ENCODE measurements around the gene CBS. TPM values are rescaled to one million over a fixed set of nuclear protein-coding genes. Genes with fewer than 3 reads are reported as not detected.

The CBS gene
- total and polyA plus RNA-seq, 2 of the 13 experiments (the other 11 are each of a cell fraction or from before 2014, with no cell fraction given), result 64.7 to 99.3 TPM

DNA sequence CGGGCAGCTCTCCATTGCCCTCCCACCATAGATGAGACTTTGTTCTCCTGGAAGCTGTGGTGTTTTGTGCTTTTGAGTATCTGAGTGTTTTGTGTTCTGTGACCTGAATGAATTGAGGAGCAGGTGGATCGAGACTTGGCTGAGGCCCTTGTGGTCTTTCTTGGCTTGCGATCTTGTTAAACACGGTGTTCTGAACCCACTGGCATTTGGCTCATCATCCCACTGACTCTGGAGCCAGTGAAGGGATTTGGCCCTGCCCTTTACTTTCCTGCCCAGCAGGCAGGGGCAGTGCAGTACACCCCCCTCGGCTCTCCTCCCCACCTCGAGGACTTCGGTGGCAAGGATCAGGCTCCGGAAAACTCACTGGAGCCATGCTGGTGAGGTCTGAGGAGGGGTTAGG lies 70.7 kb downstream of the CBS start:
- WGBS (ENCODE audit: low lambda C conversion rate), result 79% methylated on average over 8 of the region's 8 CpGs
- H3K4me2 ChIP-seq (ENCODE audit: low read depth, low read length), result no peak overlapping the region
- ATAC-seq (no peak), DNase-seq (ENCODE audit: low spot score) (no peak), FAIRE-seq (no peak)
- intact Hi-C loops (cut with micrococcal nuclease; ENCODE audit: unreplicated experiment), result no loop called here
- H3K4me1 ChIP-seq (ENCODE audit: insufficient read depth, low read length), result no peaks in the 10 kb centered on the region
- in situ Hi-C loops (cut with HindIII; ENCODE audit: extremely low pct_ligation_motif_present, low pct_unique_long_range_greater_than_20kb), result no loop called here
- H3K9me3 ChIP-seq (ENCODE audit: low read length), result peaks cover 7% of the 10 kb centered on the region; the same call in 1 of the 2 replicates
- H2AFZ ChIP-seq (ENCODE audit: low read length), result no peak overlapping the region
- no peak overlapping the region for H3K4me3 ChIP-seq (replicated peaks in 1 of 3; ENCODE audit: insufficient read depth in 1 of 3, low read depth in 2 of 3, low read length in 3 of 3)
- H3K79me2 ChIP-seq (ENCODE audit: insufficient read depth, low read length), result no peaks in the 10 kb centered on the region
- H3K9ac ChIP-seq (ENCODE audit: insufficient read depth, low read depth, low read length), result no peak overlapping the region
- no peak overlapping the region for H3K27ac ChIP-seq (ENCODE audit: extremely low read length, insufficient read depth, low read length)
- ChIA-PET CTCF (ENCODE audit: low intra/inter-chr PET ratio, low total read pairs) (no interaction called here), POLR2A (no interaction called here)
- H4K20me1 ChIP-seq (ENCODE audit: insufficient read depth, low read length), result no peaks in the 10 kb centered on the region
- no TSS peak for BruUV-seq (replicated peaks)
- H3K36me3 ChIP-seq (replicated peaks in 1 of 2; ENCODE audit: control insufficient read depth in 1 of 2, insufficient read depth in 2 of 2, low read length in 2 of 2), result peaks cover 0 to 20% of the 10 kb centered on the region in 2 experiments; a peak in 2 of 5 replicates
- no peaks in the 10 kb centered on the region for H3K27me3 ChIP-seq (ENCODE audit: control insufficient read depth in 1 of 2, insufficient read depth in 2 of 2, low read length in 2 of 2)
- TF ChIP-seq AGO1 (IDR thresholded peaks at IDR 0.05; ENCODE audit: low read depth, low read length, poor library complexity, severe bottlenecking) (no peak), ASH2L (IDR thresholded peaks at IDR 0.05; ENCODE audit: insufficient read length, low read depth, low read length) (no peak), ZNF619 (CRISPR knock-in tag; IDR thresholded peaks at IDR 0.05) (no peak), SMARCC2 (IDR thresholded peaks at IDR 0.05) (no peak), CCDC6 (CRISPR knock-in tag; IDR thresholded peaks at IDR 0.05) (no peak), ATF7-NPFF (CRISPR knock-in tag; IDR thresholded peaks at IDR 0.05; ENCODE audit: low read depth) (no peak), ZNF749 (CRISPR knock-in tag; IDR thresholded peaks at IDR 0.05; ENCODE audit: borderline replicate concordance) (no peak), ZNF569 (CRISPR knock-in tag; IDR thresholded peaks at IDR 0.05; ENCODE audit: borderline replicate concordance) (no peak), ZSCAN30 (CRISPR knock-in tag; IDR thresholded peaks at IDR 0.05) (no peak), ZNF747 (CRISPR knock-in tag; IDR thresholded peaks at IDR 0.05; ENCODE audit: borderline replicate concordance) (no peak)
- TF ChIP-seq, protein P1, sequence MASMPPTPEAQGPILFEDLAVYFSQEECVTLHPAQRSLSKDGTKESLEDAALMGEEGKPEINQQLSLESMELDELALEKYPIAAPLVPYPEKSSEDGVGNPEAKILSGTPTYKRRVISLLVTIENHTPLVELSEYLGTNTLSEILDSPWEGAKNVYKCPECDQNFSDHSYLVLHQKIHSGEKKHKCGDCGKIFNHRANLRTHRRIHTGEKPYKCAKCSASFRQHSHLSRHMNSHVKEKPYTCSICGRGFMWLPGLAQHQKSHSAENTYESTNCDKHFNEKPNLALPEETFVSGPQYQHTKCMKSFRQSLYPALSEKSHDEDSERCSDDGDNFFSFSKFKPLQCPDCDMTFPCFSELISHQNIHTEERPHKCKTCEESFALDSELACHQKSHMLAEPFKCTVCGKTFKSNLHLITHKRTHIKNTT (CRISPR knock-in tag; IDR thresholded peaks at IDR 0.05), result no peak
- TF ChIP-seq, protein P2, sequence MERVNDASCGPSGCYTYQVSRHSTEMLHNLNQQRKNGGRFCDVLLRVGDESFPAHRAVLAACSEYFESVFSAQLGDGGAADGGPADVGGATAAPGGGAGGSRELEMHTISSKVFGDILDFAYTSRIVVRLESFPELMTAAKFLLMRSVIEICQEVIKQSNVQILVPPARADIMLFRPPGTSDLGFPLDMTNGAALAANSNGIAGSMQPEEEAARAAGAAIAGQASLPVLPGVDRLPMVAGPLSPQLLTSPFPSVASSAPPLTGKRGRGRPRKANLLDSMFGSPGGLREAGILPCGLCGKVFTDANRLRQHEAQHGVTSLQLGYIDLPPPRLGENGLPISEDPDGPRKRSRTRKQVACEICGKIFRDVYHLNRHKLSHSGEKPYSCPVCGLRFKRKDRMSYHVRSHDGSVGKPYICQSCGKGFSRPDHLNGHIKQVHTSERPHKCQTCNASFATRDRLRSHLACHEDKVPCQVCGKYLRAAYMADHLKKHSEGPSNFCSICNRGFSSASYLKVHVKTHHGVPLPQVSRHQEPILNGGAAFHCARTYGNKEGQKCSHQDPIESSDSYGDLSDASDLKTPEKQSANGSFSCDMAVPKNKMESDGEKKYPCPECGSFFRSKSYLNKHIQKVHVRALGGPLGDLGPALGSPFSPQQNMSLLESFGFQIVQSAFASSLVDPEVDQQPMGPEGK (CRISPR knock-in tag; IDR thresholded peaks at IDR 0.05), result no peak
- TF ChIP-seq, protein P3, sequence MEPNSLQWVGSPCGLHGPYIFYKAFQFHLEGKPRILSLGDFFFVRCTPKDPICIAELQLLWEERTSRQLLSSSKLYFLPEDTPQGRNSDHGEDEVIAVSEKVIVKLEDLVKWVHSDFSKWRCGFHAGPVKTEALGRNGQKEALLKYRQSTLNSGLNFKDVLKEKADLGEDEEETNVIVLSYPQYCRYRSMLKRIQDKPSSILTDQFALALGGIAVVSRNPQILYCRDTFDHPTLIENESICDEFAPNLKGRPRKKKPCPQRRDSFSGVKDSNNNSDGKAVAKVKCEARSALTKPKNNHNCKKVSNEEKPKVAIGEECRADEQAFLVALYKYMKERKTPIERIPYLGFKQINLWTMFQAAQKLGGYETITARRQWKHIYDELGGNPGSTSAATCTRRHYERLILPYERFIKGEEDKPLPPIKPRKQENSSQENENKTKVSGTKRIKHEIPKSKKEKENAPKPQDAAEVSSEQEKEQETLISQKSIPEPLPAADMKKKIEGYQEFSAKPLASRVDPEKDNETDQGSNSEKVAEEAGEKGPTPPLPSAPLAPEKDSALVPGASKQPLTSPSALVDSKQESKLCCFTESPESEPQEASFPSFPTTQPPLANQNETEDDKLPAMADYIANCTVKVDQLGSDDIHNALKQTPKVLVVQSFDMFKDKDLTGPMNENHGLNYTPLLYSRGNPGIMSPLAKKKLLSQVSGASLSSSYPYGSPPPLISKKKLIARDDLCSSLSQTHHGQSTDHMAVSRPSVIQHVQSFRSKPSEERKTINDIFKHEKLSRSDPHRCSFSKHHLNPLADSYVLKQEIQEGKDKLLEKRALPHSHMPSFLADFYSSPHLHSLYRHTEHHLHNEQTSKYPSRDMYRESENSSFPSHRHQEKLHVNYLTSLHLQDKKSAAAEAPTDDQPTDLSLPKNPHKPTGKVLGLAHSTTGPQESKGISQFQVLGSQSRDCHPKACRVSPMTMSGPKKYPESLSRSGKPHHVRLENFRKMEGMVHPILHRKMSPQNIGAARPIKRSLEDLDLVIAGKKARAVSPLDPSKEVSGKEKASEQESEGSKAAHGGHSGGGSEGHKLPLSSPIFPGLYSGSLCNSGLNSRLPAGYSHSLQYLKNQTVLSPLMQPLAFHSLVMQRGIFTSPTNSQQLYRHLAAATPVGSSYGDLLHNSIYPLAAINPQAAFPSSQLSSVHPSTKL (CRISPR knock-in tag; IDR thresholded peaks at IDR 0.05), result no peak
- TF ChIP-seq, protein P4, sequence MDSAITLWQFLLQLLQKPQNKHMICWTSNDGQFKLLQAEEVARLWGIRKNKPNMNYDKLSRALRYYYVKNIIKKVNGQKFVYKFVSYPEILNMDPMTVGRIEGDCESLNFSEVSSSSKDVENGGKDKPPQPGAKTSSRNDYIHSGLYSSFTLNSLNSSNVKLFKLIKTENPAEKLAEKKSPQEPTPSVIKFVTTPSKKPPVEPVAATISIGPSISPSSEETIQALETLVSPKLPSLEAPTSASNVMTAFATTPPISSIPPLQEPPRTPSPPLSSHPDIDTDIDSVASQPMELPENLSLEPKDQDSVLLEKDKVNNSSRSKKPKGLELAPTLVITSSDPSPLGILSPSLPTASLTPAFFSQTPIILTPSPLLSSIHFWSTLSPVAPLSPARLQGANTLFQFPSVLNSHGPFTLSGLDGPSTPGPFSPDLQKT (CRISPR knock-in tag; IDR thresholded peaks at IDR 0.05; ENCODE audit: borderline replicate concordance), result no peak
